GM12878 (cell line): ENCODE measurements around the gene ASB3.

Source experiments
- CREB1 ChIP-seq: IDR thresholded peaks from 2 replicates; pipeline ENCODE4 v1.6.1; 2012; ENCODE audit warnings: low read depth, mild to moderate bottlenecking, inconsistent platforms
- CTCF ChIP-seq, 3 experiments: IDR thresholded peaks in 2 of 3; conservative IDR thresholded peaks in 1 of 3; 2 replicates each; pipeline ENCODE4 v1.5.1; 2011; ENCODE audit warnings: low read depth in 3 of 3, low read length in 3 of 3, mild to moderate bottlenecking in 3 of 3, control low read depth in 2 of 3, moderate library complexity in 2 of 3, inconsistent platforms in 1 of 3, mixed read lengths in 1 of 3; ENCODE audit not compliant: control insufficient read depth in 2 of 3, insufficient read depth in 1 of 3; ENCODE audit errors: extremely low read depth in 1 of 3
- EZH2 ChIP-seq: IDR thresholded peaks from 2 replicates; pipeline ENCODE4 v1.6.1; 2012; ENCODE audit warnings: low read depth, mild to moderate bottlenecking, control low read depth, inconsistent platforms, low read length, borderline replicate concordance; ENCODE audit not compliant: control insufficient read depth
- POLR2AphosphoS2 ChIP-seq: IDR thresholded peaks from 2 replicates; pipeline ENCODE4 v1.6.1; 2011; ENCODE audit warnings: low read depth, mild to moderate bottlenecking, low read length, improper control_type of control experiment, moderate library complexity
- RAD21 ChIP-seq: IDR thresholded peaks from 2 replicates; pipeline ENCODE4 v1.6.1; 2011; ENCODE audit warnings: mild to moderate bottlenecking, low read depth, low read length, moderate library complexity; ENCODE audit not compliant: insufficient read depth
- SP1 ChIP-seq: IDR thresholded peaks from one replicate; pipeline ENCODE4 v1.6.1; 2011; ENCODE audit warnings: low read depth, low read length
- TAF1 ChIP-seq: IDR thresholded peaks from 2 replicates; pipeline ENCODE4 v1.6.1; 2011; ENCODE audit warnings: mild to moderate bottlenecking, low read depth, low read length, borderline replicate concordance

- no peak for TF ChIP-seq CTCF (IDR thresholded peaks at IDR 0.05 in 2 of 3, conservative IDR thresholded peaks at IDR 0.05 in 1 of 3; ENCODE audit: control insufficient read depth in 2 of 3, extremely low read depth in 1 of 3, insufficient read depth in 1 of 3, low read depth in 3 of 3, low read length in 3 of 3)
- no peak for TF ChIP-seq SP1
- TF ChIP-seq EZH2, result no peak
- no peak for TF ChIP-seq RAD21
- no peak for TF ChIP-seq POLR2AphosphoS2
- no peak for TF ChIP-seq CREB1
- TF ChIP-seq TAF1, result no peak
Observed at GRCh38 chr2:53695575-53695974, 91.2 kb downstream of the ASB3 start.
